NCI-H2081 (cell line): ENCODE measurements around the gene PCNX1.

Experiments used
- DNase-seq, 2 experiments: peaks; one replicate each; lab custom pipeline; 2025; lab: John Stamatoyannopoulos, UW

PCNX1 gene

DNA sequence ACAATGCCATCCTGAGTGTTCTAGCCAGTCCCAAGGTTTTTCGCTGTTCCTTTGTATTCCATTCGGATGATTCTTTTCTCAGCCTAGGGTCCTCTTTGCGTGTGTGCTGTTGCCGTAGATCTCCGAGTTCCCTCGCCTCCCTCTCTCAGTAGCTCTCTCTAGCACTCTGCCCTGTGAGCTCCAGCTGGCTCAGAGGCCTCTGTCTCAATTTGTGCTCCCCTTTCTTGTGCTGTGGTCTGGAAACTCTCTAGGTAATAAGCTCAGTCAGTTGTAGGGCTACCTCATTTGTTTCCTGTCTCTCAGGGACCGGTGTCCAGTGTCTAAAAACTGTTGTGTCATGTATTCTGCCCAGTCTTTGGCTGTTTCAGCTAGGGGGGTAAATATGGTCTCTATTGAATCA lies 179.3 kb downstream of the PCNX1 start:
- no peak for DNase-seq

DNA sequence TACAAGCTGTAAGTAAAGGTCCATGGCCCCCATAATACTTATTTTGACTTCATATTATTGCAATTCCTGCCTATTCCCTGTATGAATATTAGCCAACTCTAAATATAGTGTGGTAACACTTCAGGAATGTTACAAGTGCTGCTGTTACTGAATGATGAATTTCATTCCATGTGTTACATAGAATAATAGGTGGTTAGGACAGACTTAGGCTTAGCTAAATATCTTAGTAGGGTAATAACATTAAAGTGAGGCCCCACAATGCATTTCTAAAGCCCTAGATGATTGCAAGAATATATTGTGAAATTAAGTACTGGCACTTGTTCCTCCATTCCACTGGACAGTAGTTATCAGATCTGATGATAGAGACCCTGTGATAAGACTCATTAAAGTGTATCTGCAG lies 182.7 kb downstream of the PCNX1 start:
- no peak for DNase-seq

DNA sequence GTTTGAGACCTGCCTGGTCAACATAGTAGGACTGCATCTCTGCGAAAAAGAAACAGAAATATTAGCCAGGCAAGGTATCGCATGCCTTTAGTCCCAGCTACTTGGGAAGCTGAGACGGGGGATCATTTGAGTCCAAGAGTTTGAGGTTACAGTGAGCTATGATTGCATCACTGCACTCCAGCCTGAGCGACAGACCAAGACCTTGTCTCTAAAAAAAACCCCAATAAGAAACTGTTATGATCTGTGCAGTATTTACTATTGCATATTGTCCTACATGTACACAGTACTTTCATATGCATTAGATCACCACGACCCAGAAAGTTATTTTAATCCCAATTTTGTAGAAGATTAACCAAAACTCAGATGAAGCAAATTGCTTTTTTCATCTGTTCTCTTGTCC lies 187.5 kb downstream of the PCNX1 start:
- no peak for DNase-seq

DNA sequence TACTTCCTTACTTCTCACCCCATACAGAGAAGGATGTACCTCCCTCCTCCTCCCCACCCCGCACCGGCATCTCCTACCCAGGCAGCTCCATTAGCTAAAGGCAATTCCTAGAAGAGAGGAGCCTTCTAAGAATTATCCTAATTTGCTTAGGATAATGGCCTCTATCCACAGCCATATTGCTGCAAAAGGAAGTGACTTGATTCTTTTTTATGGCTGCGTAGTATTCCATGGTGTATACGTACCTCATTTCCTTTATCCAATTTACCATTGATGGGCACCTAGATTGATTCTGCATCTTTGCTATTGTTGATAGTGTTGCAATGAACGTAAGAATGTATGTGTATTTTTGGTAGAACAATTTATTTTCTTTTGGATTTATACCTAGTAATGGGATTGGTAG lies 189.7 kb downstream of the PCNX1 start:
- DNase-seq = no peak

DNA sequence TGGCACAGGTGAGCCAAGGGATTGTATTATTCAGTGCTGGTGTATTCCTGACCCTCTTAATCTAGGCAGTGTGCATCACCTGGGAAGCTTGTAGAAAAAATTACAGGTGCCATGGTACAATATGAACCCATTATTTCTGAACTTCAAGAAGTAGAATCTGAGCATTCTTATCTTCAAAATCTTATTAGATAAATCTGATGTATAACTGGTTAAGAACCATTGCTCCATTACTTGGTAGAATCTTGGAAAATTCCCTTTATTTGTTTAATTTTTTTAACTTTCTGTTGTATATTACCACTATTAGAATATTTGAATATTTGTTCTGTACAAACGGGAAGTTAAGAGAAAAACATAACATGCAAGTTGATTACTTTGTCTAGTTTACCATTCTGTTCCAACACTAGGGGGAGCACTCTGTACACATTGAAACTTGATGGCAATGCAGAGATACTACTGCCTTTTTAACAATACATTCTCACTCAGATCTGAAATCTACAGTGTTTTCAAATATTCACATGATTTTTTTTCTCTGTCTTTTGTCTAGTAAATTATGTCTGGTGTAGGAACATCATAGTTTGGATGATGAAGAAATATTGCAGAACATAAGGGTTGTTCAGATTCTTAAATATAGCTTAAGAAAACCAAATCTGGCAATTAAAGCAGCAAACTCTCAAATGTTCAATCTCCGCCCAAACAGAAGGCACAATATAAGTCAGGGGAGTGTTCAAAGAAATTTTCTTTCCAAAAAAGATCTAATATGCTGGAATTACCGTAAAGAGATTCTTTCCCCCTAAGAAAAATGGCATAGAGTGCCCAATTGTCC lies 196.6 kb downstream of the PCNX1 start:
- DNase-seq = peak; percentile 49 to 50

DNA sequence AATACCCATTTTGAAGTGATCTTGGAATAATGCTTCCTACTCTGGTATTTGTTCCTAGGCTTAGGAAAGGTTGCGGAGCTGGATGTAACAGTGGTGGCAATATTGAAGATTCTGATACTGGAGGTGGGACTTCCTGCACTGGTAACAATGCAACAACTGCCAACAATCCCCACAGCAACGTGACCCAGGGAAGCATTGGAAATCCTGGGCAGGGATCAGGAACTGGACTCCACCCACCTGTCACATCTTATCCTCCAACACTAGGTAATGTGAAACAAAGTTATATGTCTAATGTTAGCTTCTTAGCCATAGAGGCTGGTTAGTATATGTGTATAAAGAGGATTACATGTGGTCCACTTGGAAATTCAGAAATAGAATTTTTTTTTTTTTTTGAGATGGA lies 197.9 kb downstream of the PCNX1 start:
- no peak for DNase-seq

DNA sequence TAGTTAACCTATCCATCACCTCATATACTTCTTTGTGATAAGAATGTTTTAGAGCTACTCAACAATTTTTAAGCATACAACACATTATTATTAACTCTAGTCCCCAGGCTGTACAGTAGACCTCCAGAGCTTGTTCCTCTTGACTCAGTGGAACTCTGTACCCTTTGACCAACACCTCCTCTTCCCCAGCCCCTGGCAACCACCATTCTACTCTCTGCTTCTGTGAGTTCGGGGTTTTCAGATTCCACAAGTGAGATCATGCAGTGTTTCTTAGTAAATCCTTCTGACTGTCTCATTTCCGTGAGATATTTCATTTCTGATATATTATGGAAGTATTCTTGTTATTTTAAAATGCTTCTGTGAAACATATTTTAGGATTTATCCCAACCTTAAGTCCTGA lies 200.7 kb downstream of the PCNX1 start:
- DNase-seq = no peak

DNA sequence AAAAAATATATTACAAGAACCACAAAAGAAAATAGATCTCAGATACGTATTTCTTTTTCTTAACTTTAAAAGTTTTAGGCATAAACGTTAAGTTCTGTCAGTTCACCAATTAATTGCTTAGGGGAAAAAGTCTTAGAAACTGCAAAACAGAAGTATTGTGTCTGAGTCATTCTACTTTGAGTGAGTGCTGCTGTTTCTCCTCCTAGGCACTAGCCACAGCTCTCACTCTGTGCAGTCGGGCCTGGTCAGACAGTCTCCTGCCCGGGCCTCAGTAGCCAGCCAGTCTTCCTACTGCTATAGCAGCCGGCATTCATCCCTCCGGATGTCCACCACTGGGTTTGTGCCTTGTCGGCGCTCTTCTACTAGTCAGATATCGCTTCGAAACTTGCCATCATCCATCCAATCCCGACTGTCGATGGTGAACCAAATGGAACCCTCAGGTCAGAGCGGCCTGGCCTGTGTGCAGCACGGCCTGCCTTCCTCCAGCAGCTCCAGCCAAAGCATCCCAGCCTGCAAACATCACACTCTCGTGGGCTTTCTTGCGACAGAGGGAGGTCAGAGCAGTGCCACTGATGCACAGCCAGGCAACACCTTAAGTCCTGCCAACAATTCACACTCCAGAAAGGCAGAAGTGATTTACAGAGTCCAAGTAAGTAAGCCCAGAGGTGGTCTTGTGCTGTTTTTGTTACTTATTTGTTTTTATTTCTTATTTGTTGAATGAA lies 201.3 kb downstream of the PCNX1 start:
- no peak for DNase-seq

DNA sequence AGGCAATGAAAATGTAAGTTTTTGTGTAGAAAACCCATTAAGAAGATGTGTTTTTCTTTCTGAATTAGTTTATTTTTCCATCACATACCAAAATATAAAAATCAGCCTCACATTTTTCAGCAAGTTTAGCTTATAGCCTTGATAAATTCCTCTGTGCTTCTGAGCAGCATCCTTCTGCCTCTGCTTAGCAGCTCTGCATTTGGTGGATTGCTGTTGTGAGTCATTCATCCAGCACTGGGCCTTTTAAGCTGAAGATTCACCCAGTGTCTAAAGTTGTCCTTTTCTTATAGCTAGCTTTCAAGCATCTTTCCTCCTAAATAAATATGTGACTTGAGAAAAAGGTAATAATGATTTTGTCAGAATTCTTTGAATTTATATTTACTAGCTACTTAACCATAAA lies 206.1 kb downstream of the PCNX1 start:
- DNase-seq = no peak

DNA sequence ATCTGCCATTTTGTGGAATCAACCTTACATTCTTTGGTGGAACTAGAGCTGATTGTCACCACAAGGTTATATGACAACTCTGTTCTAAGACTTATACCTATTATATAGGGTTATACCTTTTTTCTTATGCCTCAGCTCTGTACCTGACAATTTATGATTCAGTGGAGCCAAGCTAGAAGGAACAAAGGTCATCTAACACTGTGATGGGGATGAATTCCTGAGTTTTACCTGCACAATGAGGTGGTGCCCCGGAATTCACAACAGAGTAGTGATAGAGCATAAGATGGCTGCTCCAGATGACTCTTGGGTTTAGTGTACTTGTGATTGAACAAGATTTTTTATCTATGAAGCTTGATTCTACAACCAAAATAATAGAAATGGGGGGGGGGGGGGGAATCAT lies 207.3 kb downstream of the PCNX1 start:
- no peak for DNase-seq

DNA sequence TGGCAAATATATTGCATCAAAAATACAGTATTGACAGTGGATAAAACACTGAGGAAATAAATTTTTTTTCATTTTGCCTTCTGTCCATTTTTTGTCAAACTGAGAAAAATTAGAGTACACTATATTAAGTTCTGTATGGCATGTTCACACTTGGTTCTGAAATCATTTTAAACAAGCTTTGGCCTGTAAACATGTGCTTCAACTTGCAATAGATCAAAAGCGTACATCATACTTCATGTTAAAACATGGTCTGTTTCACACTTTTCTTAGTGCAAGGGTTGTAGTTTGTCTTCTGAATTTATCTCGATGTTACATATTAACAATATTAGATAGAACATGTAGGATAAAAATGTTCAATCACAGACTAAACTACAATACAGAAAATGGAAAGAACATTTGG lies 208.0 kb downstream of the PCNX1 start:
- no peak for DNase-seq

DNA sequence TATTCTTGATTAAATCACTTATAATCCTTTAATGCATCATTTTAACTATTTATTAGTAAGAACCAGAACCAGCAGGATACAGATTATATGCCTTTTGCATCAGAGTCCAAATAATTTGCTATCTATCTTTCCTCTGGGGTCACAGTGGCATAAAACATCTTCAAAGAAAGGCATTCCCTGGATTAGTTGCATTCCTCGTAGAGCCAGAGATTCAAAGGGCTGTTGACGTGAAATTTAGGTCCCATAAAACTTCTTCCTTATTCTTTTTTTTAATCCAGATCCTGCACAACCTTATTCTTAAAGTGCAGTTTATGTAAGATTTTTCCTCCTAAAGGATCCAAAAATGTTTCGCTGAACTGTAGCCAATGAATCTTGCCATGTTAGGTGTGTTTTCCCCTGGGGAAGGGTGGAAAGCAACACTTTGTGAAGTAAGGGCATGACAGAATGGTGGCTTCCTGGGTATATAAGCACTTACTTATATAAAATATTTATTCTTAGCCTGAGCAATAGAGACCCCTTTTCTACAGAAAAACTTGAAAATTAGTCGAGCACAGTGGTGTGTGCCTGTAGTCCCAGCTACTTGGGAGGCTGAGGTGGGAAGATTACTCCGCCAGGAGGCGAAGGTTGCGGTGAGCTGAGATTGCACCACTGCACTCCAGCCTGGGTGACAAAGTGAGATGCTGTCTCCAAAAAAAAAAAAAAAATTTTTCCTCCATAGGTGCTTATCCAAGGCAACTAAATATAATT lies 208.7 kb downstream of the PCNX1 start:
- DNase-seq = no peak

DNA sequence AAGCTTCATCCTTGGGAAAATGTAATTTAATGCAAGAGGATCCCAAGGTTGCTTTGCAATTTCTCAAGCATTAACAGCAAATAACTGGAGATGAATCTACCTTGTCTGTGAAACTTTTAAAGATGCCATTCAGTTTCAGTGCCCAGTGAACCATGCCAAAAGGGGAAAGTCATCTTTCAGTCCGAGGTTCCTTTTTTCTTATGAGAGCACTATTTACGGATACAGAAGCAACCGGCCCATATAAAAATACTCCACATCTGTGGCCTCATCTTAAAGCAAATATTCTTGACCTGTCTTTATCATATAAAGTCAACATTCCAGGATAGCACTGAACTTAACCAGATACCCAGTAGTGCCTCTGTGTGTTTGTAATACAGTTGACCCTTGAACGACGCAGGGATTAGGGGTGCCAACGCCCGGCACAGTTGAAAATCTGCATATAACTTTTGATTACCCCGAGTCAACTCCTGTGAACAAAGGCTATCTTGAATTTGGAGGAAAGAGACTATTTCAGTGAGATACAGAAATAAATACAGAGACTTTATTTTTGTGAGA lies 209.4 kb downstream of the PCNX1 start:
- no peak for DNase-seq

DNA sequence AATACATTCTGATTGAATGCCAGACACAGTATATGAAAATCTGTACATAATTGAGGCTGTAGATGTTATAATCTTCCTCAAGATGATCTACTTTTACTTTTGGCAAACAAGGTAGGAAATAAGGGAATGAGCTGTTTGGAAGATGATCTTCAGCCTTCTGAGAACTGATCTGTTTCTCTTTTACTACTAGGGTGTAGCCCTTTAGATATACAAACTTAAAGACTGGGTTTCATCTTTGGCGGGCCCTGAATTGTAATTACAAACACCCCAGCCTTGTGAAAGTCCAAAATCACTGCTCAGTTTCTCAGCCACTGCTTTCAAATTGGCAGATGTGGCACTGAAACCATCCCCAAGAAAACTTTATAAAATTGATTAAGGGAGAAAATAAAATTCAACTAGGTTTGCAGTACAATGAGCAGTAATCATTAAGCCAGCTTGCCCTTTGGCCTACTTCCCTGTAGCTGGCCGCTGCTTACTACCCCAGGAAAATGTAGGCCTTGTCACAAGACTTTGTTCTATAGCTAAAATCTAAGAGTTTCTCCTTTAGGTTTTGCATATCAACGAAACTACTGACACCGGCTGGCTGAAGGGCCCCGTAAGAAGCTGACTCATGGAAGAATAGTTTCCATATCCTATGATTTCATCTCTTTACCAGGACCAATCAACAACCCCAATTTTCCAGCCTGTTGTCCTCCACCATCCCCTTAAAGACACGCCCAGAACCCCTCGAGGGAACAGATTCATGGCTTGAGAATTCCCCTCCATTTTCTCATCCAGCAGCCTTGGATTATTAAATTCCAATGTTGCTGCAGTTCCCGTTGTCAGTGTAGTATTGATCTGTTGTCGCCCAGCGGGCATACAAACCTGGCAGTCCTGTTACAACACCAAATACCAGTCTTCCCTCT lies 210.8 kb downstream of the PCNX1 start:
- no peak for DNase-seq

DNA sequence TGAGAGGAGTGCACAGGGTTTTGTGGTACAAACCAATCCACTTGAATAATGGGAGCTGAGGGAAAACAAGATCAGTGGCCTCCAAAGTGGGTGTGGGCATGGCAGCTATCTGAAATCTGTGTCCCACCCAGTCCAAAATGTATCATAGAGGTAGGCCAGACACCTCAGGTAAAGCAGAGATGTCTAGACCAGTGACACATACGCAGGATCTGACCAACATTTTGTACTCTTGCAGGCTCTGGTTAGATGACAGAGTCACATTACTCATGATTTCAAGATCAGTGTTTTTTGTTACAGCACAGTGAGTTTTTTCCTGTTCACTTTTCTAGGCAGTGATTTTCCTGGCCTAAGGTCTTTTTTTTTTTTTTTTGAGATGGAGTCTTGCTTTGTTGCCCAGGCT lies 211.8 kb downstream of the PCNX1 start:
- DNase-seq = no peak

DNA sequence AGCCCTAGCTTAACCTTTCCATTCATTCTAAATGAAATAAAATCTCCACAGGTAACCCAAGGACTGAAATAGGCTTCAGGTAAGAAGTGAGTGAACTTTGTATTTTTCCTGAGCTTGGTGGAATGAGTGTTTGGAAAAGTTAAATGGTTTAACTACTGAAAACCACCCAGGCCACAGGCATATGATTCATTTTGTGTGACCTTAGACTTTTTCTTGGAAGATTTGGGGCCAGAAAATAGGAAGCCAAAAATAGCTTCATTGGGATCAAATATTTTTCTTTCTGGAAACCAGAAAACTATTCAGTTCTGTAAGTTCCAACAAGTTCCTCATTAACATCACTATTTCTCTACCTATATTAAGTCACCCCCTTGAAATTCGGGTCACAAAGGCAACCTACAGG lies 212.6 kb downstream of the PCNX1 start:
- no peak for DNase-seq

DNA sequence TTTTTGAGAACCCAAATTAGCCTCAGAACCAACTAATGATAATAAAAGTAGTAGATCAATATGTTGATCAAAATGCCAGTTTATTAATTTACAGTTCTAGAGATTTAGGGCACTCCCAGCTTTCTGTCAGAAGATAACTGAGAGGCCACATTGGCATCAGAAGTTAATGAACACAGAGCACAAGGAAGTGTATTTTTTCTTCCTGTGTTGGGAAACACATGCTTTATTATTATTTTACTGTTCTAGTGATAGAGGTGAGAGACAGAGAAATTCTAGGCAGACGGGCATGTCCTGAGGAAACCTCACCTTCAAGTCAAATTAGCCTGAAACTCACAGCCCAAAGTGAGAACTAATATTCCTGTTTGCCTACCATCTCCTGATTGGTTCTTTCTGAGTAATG lies 213.7 kb downstream of the PCNX1 start:
- DNase-seq = no peak

DNA sequence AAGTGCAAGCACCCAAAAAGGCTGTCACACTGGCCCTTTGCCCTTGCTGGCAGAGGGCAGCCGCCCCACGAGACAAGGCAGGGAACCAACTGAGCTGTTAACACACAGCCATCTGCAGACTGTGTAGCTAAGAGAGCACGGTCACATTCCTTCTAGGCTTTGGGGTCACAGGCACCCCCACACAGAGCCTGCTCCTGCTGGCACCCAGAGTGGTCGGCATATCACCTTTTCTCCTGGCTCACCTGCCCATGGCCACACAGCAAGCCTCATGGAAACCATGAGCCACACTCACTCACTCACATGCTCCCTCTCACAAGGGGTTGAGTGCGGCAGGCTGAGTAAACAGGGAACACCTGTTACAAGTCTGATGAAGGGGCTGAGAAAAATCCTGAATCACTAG lies 214.5 kb downstream of the PCNX1 start:
- no peak for DNase-seq

DNA sequence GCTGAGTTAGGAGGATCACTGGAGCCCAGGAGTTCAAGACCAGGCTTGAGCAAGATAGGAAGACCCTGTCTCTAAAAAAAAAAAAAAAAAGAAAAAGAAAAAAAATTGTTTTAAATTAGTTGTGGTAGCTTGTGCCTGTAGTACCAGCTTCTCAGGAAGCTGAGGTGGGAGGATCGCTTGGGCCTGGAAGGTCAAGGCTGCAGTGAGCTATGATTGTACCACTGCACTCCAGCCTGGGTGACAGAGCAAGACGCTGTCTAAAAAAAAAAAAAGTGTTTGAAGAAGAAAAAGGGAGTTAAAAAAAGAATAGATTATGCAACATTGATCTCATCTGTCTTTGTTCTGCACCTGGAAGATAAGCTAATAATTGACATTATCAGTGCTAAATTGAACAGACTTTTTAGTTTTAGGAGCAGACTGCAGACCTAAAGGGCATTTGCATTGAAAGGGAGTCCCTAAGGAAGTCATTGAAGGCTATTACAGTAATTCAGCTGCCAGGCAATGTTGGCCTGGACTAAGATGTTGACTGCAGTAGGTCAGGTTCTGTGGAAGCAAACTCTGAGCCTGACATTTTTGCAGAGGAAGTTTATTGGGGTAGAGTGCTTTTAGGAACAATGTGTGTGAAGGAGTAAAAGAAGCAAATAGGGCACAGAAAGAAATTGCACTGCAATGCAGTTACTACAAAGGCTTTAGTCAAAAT lies 215.8 kb downstream of the PCNX1 start:
- DNase-seq = no peak

DNA sequence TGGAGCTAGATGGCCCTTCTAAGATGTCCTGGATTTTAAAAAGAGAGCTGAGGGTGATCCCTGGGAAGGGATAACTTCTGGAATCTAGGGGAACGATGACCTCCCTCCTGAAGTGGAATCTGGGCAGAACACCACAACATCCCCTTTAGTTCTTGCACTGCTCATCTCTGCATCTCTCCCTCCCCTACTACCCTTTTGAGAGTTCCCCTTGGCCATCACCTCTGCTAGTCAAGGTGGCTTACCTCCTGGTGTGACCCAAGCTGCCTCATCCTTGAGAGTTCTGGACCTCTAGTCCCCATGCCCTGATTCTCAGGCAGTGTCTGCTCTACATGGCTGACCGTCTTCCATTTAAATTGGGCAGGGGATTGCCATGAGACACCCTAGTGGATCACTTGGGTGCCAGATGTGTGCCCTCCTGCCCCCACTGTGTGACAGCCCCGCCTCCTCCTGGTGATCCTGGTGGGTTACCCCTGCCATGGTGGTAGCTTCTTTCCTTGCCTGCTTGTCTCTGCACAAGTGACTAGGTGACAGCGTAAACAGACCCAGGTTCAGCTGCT lies 216.4 kb downstream of the PCNX1 start:
- no peak for DNase-seq
